Measurements from ENCODE around the gene ADRB2.
"Not testable (repeated sequence)": the region's sequence is repeated elsewhere in the genome, so short reads cannot be mapped to it uniquely, and the experiment has no call there.

Gene ADRB2

GRCh38 chr5:148826053-148826738, at the start of gene ADRB2:
Gene ADRB2 (plus strand): TSS chr5:148826611. CDS start chr5:148826832, 221 bp downstream.
- DNase-seq: no peak

- no peak for DNase-seq
Measured at GRCh38 chr5:148776780-148777179, 49.6 kb upstream of the ADRB2 start.

GRCh38 chr5:148778882-148779281, 47.5 kb upstream of the ADRB2 start:
- no peak for DNase-seq

- no peak for DNase-seq
Measured at GRCh38 chr5:148780711-148781110, 45.7 kb upstream of the ADRB2 start.

- DNase-seq: no peak
Measured at GRCh38 chr5:148781766-148782165, 44.6 kb upstream of the ADRB2 start.

- no peak for DNase-seq
Measured at GRCh38 chr5:148785223-148785622, 41.2 kb upstream of the ADRB2 start.

- no peak for DNase-seq
Measured at GRCh38 chr5:148786456-148786855, 40.0 kb upstream of the ADRB2 start.

- no peak for DNase-seq
Measured at GRCh38 chr5:148788636-148789035, 37.8 kb upstream of the ADRB2 start.

GRCh38 chr5:148790545-148791333, 35.7 kb upstream of the ADRB2 start:
- no peak for DNase-seq

- DNase-seq: no peak
Measured at GRCh38 chr5:148791334-148791667, 35.1 kb upstream of the ADRB2 start.

- DNase-seq: no peak
Measured at GRCh38 chr5:148791696-148792095, 34.7 kb upstream of the ADRB2 start.

- DNase-seq: no peak
Measured at GRCh38 chr5:148792744-148793143, 33.7 kb upstream of the ADRB2 start.

- DNase-seq: no peak
Measured at GRCh38 chr5:148793261-148793660, 33.1 kb upstream of the ADRB2 start.

- no peak for DNase-seq
Measured at GRCh38 chr5:148794275-148794674, 32.1 kb upstream of the ADRB2 start.

GRCh38 chr5:148794729-148795561, 31.5 kb upstream of the ADRB2 start:
- no peak for DNase-seq

GRCh38 chr5:148796936-148797335, 29.5 kb upstream of the ADRB2 start:
- no peak for DNase-seq

GRCh38 chr5:148798786-148799185, 27.6 kb upstream of the ADRB2 start:
- DNase-seq: no peak

- DNase-seq: no peak
Measured at GRCh38 chr5:148799737-148800527, 26.5 kb upstream of the ADRB2 start.

GRCh38 chr5:148801682-148802276, 24.6 kb upstream of the ADRB2 start:
- DNase-seq: no peak

- not testable (repeated sequence) for DNase-seq
Measured at GRCh38 chr5:148803451-148803850, 23.0 kb upstream of the ADRB2 start.

- no peak for DNase-seq
Measured at GRCh38 chr5:148804393-148804792, 22.0 kb upstream of the ADRB2 start.

All from NCI-H2107 (cell line).